Testis (tissue), 3 donors: ENCODE measurements around the gene CLTA. TPM values are rescaled to one million over a fixed set of nuclear protein-coding genes. Genes with fewer than 3 reads are reported as not detected.

ENCODE experiments used
- DNase-seq: peaks from one replicate; pipeline ENCODE4 v3.0.0-alpha.2; 2019
- H3K27ac ChIP-seq, 2 donors: fragments of 200-600 bp; sonication (generic); one replicate each; pipeline ENCODE4 v1.5.1; 2019
- H3K27me3 ChIP-seq: fragments of 200-600 bp; sonication (generic); one replicate; pipeline ENCODE4 v1.5.1; 2019
- H3K36me3 ChIP-seq: fragments of 200-600 bp; sonication (generic); one replicate; pipeline ENCODE4 v1.5.1; 2017; ENCODE audit warnings: low read depth; ENCODE audit errors: missing control alignments
- H3K4me1 ChIP-seq: fragments of 200-600 bp; sonication (generic); one replicate; pipeline ENCODE4 v1.5.1; 2019
- H3K4me3 ChIP-seq, 2 donors: fragments of 200-600 bp; sonication (generic); one replicate each; pipeline ENCODE4 v1.5.1; 2017 to 2019
- H3K9me3 ChIP-seq: fragments of 200-600 bp; sonication (generic); one replicate; pipeline ENCODE4 v1.5.1; 2017
- POLR2A ChIP-seq: fragments of 450-650 bp; IDR thresholded peaks from one replicate; pipeline ENCODE4 v1.6.1; 2017; ENCODE audit warnings: antibody characterized with exemption, mild to moderate bottlenecking, moderate library complexity
- WGBS, 2 donors: methylation state at CpG; one replicate each; pipeline ENCODE4 v1.1.5; 2018; 5-methylcytosine and 5-hydroxymethylcytosine counted together
- intact Hi-C: fragments of 100-400 bp; cut with DNase I; formaldehyde crosslinking; loops from one replicate; pipeline ENCODE4 v1.15.1; 2023; ENCODE audit warnings: low total_unique reads
- polyA plus RNA-seq: library from polyadenylated mRNA; stranded (reverse); fragments of 350-450 nt; fragmentation: Illumina TruSeq; extraction: RNeasy Lipid Tissue Mini Kit (QIAGEN cat#74804); gene quantifications from one replicate; pipeline ENCODE4 v1.2.3, GENCODE V29; 2014; ENCODE audit warnings: low read depth, low replicate concordance; ENCODE audit not compliant: insufficient read depth
- total RNA-seq, 2 donors: library from RNA; depleted of rRNA; stranded (reverse); fragments of >200 nt; gene quantifications; one replicate each; pipeline ENCODE4 v1.2.3, GENCODE V29; 2016
- TF ChIP-seq, protein P1 (sequence below), 3 experiments: fragments of 450-650 bp in 2 of 3; fragments of 200-600 bp in 1 of 3; sonication (generic) in 1 of 3; IDR thresholded peaks; one replicate each; pipeline ENCODE4 v1.5.1; 2016 to 2019; ENCODE audit warnings: antibody characterized with exemption in 3 of 3, mild to moderate bottlenecking in 2 of 3, moderate library complexity in 1 of 3

The CLTA gene
- total and polyA plus RNA-seq, 3 donors from 2014 or later, result 135 to 208 (median 168) TPM

DNA sequence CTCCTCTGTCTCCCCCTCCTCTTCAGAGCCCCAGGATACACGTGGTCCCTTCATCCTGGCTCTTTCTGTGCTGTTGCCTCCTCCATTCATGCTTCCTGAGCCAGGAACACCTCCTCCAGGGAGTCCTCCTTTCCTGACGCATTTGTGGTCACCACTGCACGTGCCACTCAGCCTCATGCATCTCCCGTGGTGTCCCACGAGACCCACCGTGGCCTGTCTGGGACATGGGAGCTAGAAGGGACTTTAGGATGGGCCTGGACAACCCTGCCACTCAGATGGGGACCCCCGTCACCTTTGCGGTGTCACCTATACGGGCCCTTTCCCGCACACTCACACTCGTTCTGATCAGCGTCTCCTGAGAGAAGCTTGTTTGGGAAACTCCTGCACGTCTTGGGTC, 47.5 kb upstream of the CLTA start:
- H3K4me3 ChIP-seq, result no peak overlapping the region
- H3K9me3 ChIP-seq, result no peaks in the 10 kb centered on the region
- intact Hi-C loops, result no loop called here
- H3K4me1 ChIP-seq, result peaks cover 17% of the 10 kb centered on the region
- H3K27ac ChIP-seq, result peak overlapping the region; percentile 86 to 88
- H3K36me3 ChIP-seq, result no peaks in the 10 kb centered on the region
- DNase-seq, result no peak
- no peaks in the 10 kb centered on the region for H3K27me3 ChIP-seq
- TF ChIP-seq POLR2A, result no peak
- TF ChIP-seq, protein P1, sequence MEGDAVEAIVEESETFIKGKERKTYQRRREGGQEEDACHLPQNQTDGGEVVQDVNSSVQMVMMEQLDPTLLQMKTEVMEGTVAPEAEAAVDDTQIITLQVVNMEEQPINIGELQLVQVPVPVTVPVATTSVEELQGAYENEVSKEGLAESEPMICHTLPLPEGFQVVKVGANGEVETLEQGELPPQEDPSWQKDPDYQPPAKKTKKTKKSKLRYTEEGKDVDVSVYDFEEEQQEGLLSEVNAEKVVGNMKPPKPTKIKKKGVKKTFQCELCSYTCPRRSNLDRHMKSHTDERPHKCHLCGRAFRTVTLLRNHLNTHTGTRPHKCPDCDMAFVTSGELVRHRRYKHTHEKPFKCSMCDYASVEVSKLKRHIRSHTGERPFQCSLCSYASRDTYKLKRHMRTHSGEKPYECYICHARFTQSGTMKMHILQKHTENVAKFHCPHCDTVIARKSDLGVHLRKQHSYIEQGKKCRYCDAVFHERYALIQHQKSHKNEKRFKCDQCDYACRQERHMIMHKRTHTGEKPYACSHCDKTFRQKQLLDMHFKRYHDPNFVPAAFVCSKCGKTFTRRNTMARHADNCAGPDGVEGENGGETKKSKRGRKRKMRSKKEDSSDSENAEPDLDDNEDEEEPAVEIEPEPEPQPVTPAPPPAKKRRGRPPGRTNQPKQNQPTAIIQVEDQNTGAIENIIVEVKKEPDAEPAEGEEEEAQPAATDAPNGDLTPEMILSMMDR (IDR thresholded peaks at IDR 0.05), result no peak
- 75 to 83% methylated on average over 13 of the region's 13 CpGs for WGBS, 2 donors

DNA sequence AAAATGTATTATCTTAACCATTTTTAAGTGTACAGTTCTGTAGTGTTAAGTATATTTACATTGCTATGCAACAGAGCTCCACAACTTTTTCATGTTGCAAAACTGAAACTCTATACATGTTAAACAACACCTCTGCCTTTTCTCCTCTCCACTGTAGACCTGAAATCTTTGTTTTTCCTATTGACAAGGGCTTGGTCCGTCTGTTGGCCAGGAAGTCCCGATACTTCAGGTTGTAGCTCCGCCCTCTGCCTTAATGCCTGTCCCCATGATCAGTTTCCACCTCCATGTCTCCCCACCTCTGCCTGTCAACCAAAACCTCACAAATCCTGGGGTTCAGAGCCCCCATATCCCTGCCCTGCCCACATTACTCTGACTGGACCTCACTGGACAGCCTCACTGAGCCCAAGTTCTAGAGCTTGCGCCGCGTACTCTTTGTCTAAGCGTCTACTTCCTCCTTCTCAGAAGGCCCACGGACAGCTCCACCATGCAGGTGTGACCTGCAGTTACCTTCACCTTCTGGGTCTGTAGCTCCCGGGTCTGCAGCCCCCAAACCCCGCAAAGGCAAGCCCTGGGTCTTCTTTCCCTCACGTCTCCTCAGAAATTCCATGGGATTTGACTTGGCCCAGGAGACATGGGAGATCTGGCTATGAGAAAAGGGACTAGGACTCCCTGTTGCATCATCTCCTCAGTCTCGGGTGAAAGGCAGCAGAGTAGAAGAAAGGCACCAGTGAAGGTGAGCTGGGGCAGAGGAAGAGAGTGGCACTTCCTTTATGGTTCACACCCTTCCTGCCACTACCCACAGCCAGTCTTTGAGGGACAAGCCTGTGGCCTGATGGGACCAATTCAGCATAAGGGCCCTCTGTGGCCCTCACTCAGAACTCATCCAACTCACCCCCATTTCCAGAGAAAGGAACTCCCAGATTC, 46.1 kb upstream of the CLTA start:
- TF ChIP-seq, protein P1 (IDR thresholded peaks at IDR 0.05), result no peak
- no peak for TF ChIP-seq POLR2A
- H3K4me1 ChIP-seq, result peaks cover 30% of the 10 kb centered on the region

DNA sequence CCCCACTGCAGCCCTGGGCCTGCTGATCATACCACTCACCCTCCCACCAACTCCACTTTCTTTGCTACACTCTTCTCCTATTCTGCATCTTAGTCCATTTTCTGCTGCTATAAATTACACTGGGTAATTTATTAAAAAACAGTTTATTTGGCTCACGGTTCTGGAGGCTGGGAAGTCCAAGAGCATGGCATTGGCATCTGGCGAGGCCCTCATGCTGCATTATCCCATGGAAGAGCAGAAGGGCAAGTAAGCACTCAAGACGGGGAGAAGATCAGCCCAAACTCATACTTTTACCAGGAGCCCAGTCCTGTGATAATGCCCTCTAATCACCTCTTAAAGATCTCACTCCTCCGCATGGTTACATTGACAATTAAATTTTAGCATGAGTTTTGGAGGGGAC, 44.8 kb upstream of the CLTA start:
- intact Hi-C loops, result no loop called here
- H3K27ac ChIP-seq, result no peak overlapping the region
- no peaks in the 10 kb centered on the region for H3K27me3 ChIP-seq
- WGBS, 2 donors, result 96 to 99% methylated on average over 4 of the region's 4 CpGs
- H3K9me3 ChIP-seq, result no peaks in the 10 kb centered on the region
- H3K4me1 ChIP-seq, result peaks cover 30% of the 10 kb centered on the region
- H3K36me3 ChIP-seq, result no peaks in the 10 kb centered on the region
- no peak overlapping the region for H3K4me3 ChIP-seq
- DNase-seq, result no peak
- TF ChIP-seq, protein P1 (IDR thresholded peaks at IDR 0.05), result no peak
- TF ChIP-seq POLR2A, result no peak

More for the DNA sequence above, 46.1 kb upstream of the CLTA start:
- H3K9me3 ChIP-seq, result no peaks in the 10 kb centered on the region
- no peaks in the 10 kb centered on the region for H3K27me3 ChIP-seq
- H3K36me3 ChIP-seq, result no peaks in the 10 kb centered on the region
- 92 to 95% methylated on average over 12 of the region's 12 CpGs for WGBS, 2 donors
- H3K4me3 ChIP-seq, result no peak overlapping the region
- intact Hi-C loops, result no loop called here
- H3K27ac ChIP-seq, result no peak overlapping the region
- DNase-seq, result no peak

DNA sequence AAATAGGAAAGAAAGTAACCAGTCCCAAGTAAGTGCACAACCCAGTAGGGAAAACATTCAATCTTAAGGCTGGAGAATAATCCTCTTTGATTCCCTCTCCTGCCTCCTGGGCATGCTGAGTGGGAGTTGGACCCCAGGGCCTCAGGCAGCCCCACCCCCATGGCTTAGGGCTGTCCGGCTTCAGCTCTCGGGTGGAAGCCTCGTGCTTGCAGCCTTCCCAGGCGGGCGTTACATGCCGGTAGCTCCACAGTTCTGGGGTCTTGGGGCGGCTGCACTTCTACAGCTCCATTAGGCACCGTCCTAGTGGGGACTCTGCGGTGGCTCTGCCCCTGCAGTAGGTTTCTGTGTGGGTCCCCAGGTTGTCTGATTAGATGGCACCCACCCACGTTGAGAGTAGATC, 44.1 kb upstream of the CLTA start:
- intact Hi-C loops, result no loop called here
- WGBS, 2 donors, result 88 to 96% methylated on average over 10 of the region's 10 CpGs
- Histone ChIP-seq H3K9me3 (no peaks in the 10 kb centered on the region), H3K4me3 (no peak overlapping the region), H3K36me3 (no peaks in the 10 kb centered on the region), H3K27ac (no peak overlapping the region), H3K27me3 (no peaks in the 10 kb centered on the region), H3K4me1 (peaks cover 30% of the 10 kb centered on the region)
- DNase-seq, result no peak
- no peak for TF ChIP-seq POLR2A

DNA sequence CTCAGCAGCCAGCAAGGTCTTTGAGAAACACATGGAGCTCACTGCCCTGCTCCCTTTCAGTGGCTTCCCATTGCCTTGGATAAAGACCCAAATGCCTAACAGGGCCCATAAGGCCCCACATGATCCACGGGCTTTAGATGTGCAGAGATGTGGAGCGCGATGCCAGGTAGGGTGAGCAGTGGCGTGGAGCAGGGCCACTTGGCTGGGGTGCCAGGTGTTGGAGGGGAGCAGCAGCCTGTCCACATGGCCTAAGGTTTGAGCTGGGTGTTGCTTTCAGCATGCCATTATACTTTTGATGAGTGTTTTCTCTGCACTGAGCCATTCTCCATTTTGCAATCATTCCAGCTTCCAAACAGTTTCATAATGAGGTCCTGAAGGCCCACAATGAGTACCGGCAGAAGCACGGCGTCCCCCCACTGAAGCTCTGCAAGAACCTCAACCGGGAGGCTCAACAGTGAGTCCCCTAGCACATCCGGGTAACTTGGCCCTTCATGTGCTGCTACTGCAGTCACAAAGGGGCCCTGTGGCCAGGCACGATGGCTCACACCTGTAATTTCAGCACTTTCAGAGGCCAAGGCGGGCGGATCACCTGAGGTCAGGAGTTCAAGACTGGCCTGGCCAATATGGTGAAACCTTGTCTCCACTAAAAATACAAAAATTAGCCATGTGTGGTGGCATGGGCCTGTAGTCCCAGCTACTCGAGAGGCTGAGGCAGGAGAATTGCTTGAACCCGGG, 43.1 kb upstream of the CLTA start:
- WGBS, 2 donors, result 92 to 94% methylated on average over 14 of the region's 14 CpGs

More for the DNA sequence above, 43.1 kb upstream of the CLTA start:
- Histone ChIP-seq H3K4me3 (no peak overlapping the region), H3K27ac (peak overlapping the region in 1 of 2 donors; percentile 63), H3K4me1 (peaks cover 25% of the 10 kb centered on the region), H3K9me3 (no peaks in the 10 kb centered on the region), H3K27me3 (no peaks in the 10 kb centered on the region), H3K36me3 (no peaks in the 10 kb centered on the region)
- TF ChIP-seq, protein P1 (IDR thresholded peaks at IDR 0.05), result no peak
- no peak for TF ChIP-seq POLR2A
- no peak for DNase-seq
- intact Hi-C loops, result no loop called here
